ENCODE measurements around the gene POLR1E.

Gene POLR1E

GRCh38 chr9:37549527-37549926, 63.8 kb downstream of the POLR1E start:
- no peaks in the 10 kb centered on the region for H3K27me3 Mint-ChIP-seq
- DNase-seq = no peak
- H3K4me1 Mint-ChIP-seq = peaks cover 19 to 38% of the 10 kb centered on the region in 2 donors
- peaks cover 3 to 20% of the 10 kb centered on the region in 2 donors for H3K36me3 Mint-ChIP-seq
- H3K27ac Mint-ChIP-seq = no peak overlapping the region
- no peaks in the 10 kb centered on the region for H3K9me3 Mint-ChIP-seq
- no peak overlapping the region for H3K4me3 Mint-ChIP-seq
- ATAC-seq (replicated peaks) = no peak

GRCh38 chr9:37550781-37551180, 65.0 kb downstream of the POLR1E start:
- Mint-ChIP-seq H3K36me3 (peaks cover 4 to 17% of the 10 kb centered on the region in 2 donors), H3K9me3 (no peaks in the 10 kb centered on the region), H3K4me1 (peaks cover 19 to 38% of the 10 kb centered on the region in 2 donors), H3K4me3 (no peak overlapping the region), H3K27me3 (no peaks in the 10 kb centered on the region), H3K27ac (no peak overlapping the region)
- DNase-seq = no peak
- no peak for ATAC-seq (replicated peaks)

GRCh38 chr9:37551468-37551867, 65.7 kb downstream of the POLR1E start:
- no peak for ATAC-seq (replicated peaks)
- no peaks in the 10 kb centered on the region for H3K27me3 Mint-ChIP-seq
- peaks cover 4 to 17% of the 10 kb centered on the region in 2 donors for H3K36me3 Mint-ChIP-seq

GRCh38 chr9:37551888-37552287, 66.1 kb downstream of the POLR1E start:
- ATAC-seq (replicated peaks) (peak; percentile 46 to 56), DNase-seq (no peak)
- Mint-ChIP-seq H3K36me3 (peaks cover 4 to 18% of the 10 kb centered on the region in 2 donors), H3K4me3 (no peak overlapping the region), H3K27me3 (no peaks in the 10 kb centered on the region), H3K9me3 (no peaks in the 10 kb centered on the region), H3K27ac (no peak overlapping the region), H3K4me1 (peaks cover 19 to 38% of the 10 kb centered on the region in 2 donors)

More at GRCh38 chr9:37551468-37551867, 65.7 kb downstream of the POLR1E start:
- Mint-ChIP-seq H3K4me1 (peaks cover 19 to 38% of the 10 kb centered on the region in 2 donors), H3K4me3 (no peak overlapping the region), H3K9me3 (no peaks in the 10 kb centered on the region), H3K27ac (no peak overlapping the region)
- DNase-seq = no peak
